Activated T-cell treated with anti-CD3 and anti-CD28 coated beads, Interleukin-2, amount 50 U/mL, for 4 hours (primary cell): ENCODE results near the gene MORN2. TPM values are rescaled to one million over a fixed set of nuclear protein-coding genes. Genes with fewer than 3 reads are reported as not detected.

Experiments
- ATAC-seq, 2 donors: fragments of 200-7000 bp; cut with Tn5 transposase; one replicate each; pipeline ENCODE4 v1.10.0; 2021
- DNase-seq: peaks from one replicate; pipeline ENCODE4 v3.0.0-alpha.2; 2020
- H3K27me3 Mint-ChIP-seq: one replicate; pipeline ENCODE4 v1.8.0; 2021; ENCODE audit warnings: low read depth, mixed read lengths
- H3K36me3 Mint-ChIP-seq: one replicate; pipeline ENCODE4 v1.8.0; 2022; ENCODE audit warnings: mixed read lengths; ENCODE audit not compliant: insufficient read depth
- H3K4me1 Mint-ChIP-seq: one replicate; pipeline ENCODE4 v1.8.0; 2021; ENCODE audit warnings: low read depth, mixed read lengths
- H3K4me3 Mint-ChIP-seq: one replicate; pipeline ENCODE4 v1.8.0; 2021; ENCODE audit warnings: mild to moderate bottlenecking, moderate library complexity, mixed read lengths
- H3K9me3 Mint-ChIP-seq: one replicate; pipeline ENCODE4 v1.8.0; 2021; ENCODE audit warnings: mixed read lengths
- total RNA-seq, 3 donors: library from RNA; stranded (reverse); gene quantifications; one replicate each; pipeline ENCODE4 v1.2.1, GENCODE V29; 2021

The MORN2 gene
- total RNA-seq, 3 donors from 2014 or later: 6.8 to 11.3 (median 8.5) TPM

DNA sequence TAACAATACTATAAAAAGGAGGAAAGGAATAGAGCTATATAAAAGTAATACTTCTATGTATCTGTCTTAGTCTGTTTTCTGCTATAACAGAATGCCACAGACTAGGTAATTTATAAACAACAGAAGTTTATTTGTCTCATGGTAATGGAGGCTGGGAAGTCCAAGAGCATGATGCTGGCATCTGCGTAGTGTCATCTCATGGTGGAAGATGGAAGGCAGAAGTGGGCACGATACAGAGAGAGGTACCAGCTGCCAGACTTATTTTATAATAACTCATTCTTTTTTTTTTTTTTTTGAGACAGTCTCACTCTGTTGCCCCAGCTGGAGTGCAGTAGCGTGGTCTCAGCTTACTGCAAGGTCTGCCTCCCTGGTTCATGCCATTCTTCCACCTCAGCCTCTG is 4.3 kb upstream of the MORN2 start:
- no peak for DNase-seq
- H3K4me3 Mint-ChIP-seq: no peak overlapping the region
- H3K4me1 Mint-ChIP-seq: peaks cover 28% of the 10 kb centered on the region

GRCh38 chr2:38873763-38874162 is 2.0 kb upstream of the MORN2 start:
- Mint-ChIP-seq H3K36me3 (peaks cover 23% of the 10 kb centered on the region), H3K27me3 (no peaks in the 10 kb centered on the region)

More for the DNA sequence above, 4.3 kb upstream of the MORN2 start:
- no peak for ATAC-seq
- Mint-ChIP-seq H3K27me3 (no peaks in the 10 kb centered on the region), H3K36me3 (peaks cover 36% of the 10 kb centered on the region), H3K9me3 (peaks cover 27% of the 10 kb centered on the region)

DNA sequence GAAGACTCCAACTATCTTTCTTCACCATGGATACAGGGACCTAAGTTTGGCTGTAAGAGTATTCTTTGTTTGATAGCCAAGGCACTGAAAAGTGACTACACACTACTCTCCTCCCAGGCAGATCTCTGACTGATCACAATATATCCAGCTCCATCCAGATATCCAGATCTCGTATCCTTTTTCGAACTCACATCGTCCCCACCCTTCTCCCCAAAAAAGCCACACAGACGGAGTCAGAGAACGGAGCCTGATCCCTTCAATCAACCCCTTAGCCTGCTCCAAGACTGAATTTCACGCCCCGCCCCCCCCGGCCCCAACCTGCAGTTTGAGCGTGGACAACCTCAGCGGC is 575 bp upstream of the MORN2 start:
- H3K4me3 Mint-ChIP-seq: peak overlapping the region; percentile 96
- peaks cover 13% of the 10 kb centered on the region for H3K36me3 Mint-ChIP-seq
- H3K9me3 Mint-ChIP-seq: peaks cover 15% of the 10 kb centered on the region
- peaks cover 26% of the 10 kb centered on the region for H3K4me1 Mint-ChIP-seq
- ATAC-seq (no peak), DNase-seq (no peak)
- no peaks in the 10 kb centered on the region for H3K27me3 Mint-ChIP-seq

More at GRCh38 chr2:38873763-38874162, 2.0 kb upstream of the MORN2 start:
- Mint-ChIP-seq H3K9me3 (peaks cover 27% of the 10 kb centered on the region), H3K4me1 (peaks cover 29% of the 10 kb centered on the region), H3K4me3 (peak overlapping the region; percentile 96)
- no peak for ATAC-seq
- DNase-seq: no peak

DNA sequence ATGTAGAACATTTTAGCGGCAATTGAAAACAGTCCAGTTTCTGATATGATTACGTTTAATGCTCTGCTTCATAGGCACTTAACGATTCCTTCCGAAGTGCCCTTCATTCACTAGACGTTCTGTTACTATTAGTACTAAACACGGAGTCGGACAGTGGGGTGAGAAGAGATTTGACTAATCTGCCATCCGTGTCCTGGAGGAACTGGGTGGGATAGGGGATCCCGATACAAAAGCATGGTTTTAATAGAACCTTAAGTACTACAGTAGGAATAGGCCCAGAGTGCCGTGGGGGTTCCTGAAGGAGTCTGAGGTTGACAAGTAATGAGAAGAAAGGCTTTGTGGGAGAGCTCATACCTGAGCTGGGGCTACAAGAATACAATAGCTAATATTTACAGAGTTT is 631 bp downstream of the MORN2 start:
- H3K27me3 Mint-ChIP-seq: no peaks in the 10 kb centered on the region
- peak overlapping the region; percentile 96 for H3K4me3 Mint-ChIP-seq
- H3K36me3 Mint-ChIP-seq: peaks cover 13% of the 10 kb centered on the region
- ATAC-seq (no peak), DNase-seq (no peak)
- peaks cover 10% of the 10 kb centered on the region for H3K9me3 Mint-ChIP-seq
- peaks cover 26% of the 10 kb centered on the region for H3K4me1 Mint-ChIP-seq

DNA sequence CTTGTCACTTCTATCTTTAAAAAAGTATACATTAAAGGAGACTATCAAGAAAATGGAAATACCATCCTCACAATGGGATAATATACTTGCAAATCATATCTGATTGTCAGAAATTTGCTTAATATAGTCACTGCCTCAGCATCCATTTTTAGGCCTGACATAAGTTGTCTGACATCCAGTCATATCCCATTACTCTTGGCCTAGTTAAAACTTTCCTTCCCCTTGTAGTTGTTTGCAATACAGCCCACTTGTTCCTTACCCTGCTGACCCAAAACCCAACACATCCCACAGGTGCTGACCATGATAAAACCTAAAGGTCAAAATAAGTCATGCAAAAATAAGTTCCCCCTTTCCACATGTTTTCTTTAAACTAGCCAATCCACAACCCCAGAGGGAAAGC is 10.3 kb downstream of the MORN2 start:
- Mint-ChIP-seq H3K4me3 (no peak overlapping the region), H3K27me3 (no peaks in the 10 kb centered on the region), H3K9me3 (no peaks in the 10 kb centered on the region), H3K36me3 (peaks cover 5% of the 10 kb centered on the region), H3K4me1 (no peaks in the 10 kb centered on the region)
- no peak for ATAC-seq
- no peak for DNase-seq

GRCh38 chr2:38887347-38887746 is 11.6 kb downstream of the MORN2 start:
- Mint-ChIP-seq H3K4me1 (no peaks in the 10 kb centered on the region), H3K27me3 (no peaks in the 10 kb centered on the region), H3K4me3 (no peak overlapping the region), H3K9me3 (no peaks in the 10 kb centered on the region), H3K36me3 (peaks cover 3% of the 10 kb centered on the region)
- ATAC-seq: no peak
- DNase-seq: no peak

DNA sequence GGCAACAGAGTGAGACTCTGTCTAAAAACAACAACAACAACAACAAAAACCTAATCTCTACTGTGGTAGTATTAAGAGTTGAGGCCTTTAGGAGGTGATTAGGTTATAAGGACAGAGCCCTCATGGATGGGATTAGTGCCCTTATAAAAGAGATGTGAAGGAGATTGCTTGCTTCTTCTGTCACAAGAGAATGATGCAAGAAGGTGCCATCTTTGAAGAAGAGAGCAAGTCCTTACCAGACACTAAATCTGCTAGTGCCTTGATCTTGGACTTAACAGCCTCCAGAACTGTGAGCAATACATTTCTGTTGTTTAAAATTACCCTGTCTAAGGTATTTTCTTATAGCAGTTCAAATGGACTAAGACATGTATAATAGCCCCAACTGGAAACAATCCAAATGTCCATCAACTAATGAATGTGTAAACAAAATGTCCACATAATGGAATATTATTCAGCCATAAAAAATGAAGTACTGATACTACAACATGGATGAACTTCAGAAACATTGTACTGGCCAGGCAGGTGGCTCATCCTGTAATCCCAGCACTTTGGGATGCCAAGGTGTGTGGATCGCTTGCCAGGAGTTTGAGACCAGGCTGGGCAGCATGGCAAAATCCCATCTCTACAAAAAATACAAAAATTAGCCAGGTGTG is 12.3 kb downstream of the MORN2 start:
- Mint-ChIP-seq H3K4me1 (no peaks in the 10 kb centered on the region), H3K27me3 (no peaks in the 10 kb centered on the region), H3K4me3 (no peak overlapping the region), H3K9me3 (no peaks in the 10 kb centered on the region), H3K36me3 (peaks cover 1% of the 10 kb centered on the region)
- ATAC-seq: no peak
- no peak for DNase-seq

DNA sequence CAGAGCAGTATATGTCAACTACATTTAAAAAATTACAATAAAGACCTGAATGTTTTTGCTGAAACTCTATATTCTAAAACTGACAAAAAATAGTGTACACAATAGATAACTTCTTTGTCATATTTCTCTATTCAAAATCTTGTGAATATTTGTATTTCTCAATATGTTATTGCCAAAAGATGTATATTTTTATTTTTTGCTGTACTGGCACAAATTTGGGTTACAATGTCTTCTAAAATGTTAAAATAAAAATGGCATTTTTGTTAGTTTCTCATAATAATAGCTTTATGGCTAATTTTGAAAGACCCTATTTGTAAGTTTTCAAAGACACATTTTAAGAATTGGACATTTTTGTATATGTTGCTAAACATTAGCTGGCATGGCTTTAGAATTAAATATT is 13.3 kb downstream of the MORN2 start:
- no peaks in the 10 kb centered on the region for H3K36me3 Mint-ChIP-seq
- DNase-seq: no peak
- H3K9me3 Mint-ChIP-seq: no peaks in the 10 kb centered on the region
- no peaks in the 10 kb centered on the region for H3K4me1 Mint-ChIP-seq
- no peak overlapping the region for H3K4me3 Mint-ChIP-seq
- ATAC-seq: no peak
- no peaks in the 10 kb centered on the region for H3K27me3 Mint-ChIP-seq

- Mint-ChIP-seq H3K4me1 (no peaks in the 10 kb centered on the region), H3K9me3 (no peaks in the 10 kb centered on the region), H3K27me3 (no peaks in the 10 kb centered on the region), H3K4me3 (no peak within 1 kb of the TSS), H3K36me3 (no peaks in the 10 kb centered on the region)
- no peak for ATAC-seq
- DNase-seq: no peak
Observed at GRCh38 chr2:38889575-38889974, 13.8 kb downstream of the MORN2 start, which contains the start of gene ARHGEF33. Gene ARHGEF33 (plus strand): TSS chr2:38889875. CDS start chr2:38919448, 29,573 bp downstream.

DNA sequence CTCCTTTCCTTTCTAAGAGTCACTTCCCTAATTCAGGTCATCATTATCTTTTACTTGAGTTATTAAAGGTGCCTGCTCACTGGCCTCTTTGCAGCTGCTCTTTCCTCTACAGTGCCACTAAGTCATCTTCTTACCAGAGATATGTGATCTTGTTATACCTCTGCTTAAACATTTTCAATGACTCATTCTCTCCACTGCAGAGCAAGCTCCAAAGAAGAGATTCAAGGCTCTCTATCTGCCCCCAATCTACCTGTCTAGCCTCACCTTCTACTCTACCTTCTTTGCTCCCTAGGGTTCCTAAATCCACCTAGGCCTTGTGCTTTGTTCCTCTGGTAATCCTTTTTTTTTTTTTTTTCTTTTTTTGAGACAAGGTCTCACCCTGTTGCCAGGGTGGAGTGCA is 17.0 kb downstream of the MORN2 start:
- DNase-seq (no peak), ATAC-seq (no peak)
- Mint-ChIP-seq H3K4me3 (no peak overlapping the region), H3K9me3 (no peaks in the 10 kb centered on the region), H3K27me3 (peaks cover 2% of the 10 kb centered on the region), H3K4me1 (no peaks in the 10 kb centered on the region), H3K36me3 (no peaks in the 10 kb centered on the region)

DNA sequence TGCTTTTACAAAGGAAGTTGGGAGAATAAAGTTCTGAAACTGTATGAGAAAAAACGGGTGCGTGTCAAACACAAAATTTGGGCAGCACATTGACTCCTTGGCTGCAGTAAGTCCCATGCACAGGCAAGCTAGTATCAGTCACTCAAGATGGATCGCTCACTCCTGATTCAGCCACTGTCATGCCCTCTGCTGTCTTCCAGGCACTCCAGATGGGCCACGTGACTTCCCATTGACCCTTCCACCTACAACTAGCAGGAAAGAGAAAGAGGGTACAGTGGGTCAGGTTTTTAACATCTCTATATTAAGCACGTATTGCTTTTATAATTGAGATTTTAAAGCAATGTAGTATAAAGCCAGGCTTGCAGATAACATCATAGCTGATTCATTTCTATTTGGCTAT is 22.5 kb downstream of the MORN2 start:
- H3K9me3 Mint-ChIP-seq: no peaks in the 10 kb centered on the region
- peaks cover 2% of the 10 kb centered on the region for H3K27me3 Mint-ChIP-seq
- no peak for ATAC-seq
- no peaks in the 10 kb centered on the region for H3K4me1 Mint-ChIP-seq
- H3K36me3 Mint-ChIP-seq: no peaks in the 10 kb centered on the region
- H3K4me3 Mint-ChIP-seq: no peak overlapping the region
- DNase-seq: no peak

DNA sequence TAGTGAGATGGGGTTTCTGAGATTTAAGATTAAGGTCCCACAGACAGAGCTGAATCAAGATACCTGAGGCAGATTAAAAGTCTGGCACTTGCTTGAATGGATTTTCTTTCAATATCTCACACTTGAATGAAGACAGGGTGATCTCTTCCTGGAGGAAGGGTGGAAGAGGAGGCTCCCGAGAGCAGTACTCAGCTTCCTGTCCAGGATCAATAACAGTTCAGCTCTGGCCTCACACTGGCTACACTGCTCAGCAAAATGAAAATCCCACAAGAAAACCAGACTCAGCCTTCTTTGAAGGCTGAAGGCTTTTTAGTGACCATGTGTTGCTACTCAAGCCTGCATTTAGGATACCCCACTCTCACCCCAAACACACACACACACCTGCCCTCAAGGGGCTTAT is 24.9 kb downstream of the MORN2 start:
- H3K4me3 Mint-ChIP-seq: no peak overlapping the region
- no peaks in the 10 kb centered on the region for H3K4me1 Mint-ChIP-seq
- no peaks in the 10 kb centered on the region for H3K9me3 Mint-ChIP-seq

GRCh38 chr2:38905251-38905650 is 29.5 kb downstream of the MORN2 start:
- Mint-ChIP-seq H3K36me3 (no peaks in the 10 kb centered on the region), H3K9me3 (no peaks in the 10 kb centered on the region), H3K4me3 (no peak overlapping the region), H3K4me1 (peaks cover 14% of the 10 kb centered on the region), H3K27me3 (no peaks in the 10 kb centered on the region)
- DNase-seq (no peak), ATAC-seq (no peak)

More for the DNA sequence above, 24.9 kb downstream of the MORN2 start:
- ATAC-seq (no peak), DNase-seq (no peak)
- H3K36me3 Mint-ChIP-seq: no peaks in the 10 kb centered on the region
- H3K27me3 Mint-ChIP-seq: peaks cover 2% of the 10 kb centered on the region

DNA sequence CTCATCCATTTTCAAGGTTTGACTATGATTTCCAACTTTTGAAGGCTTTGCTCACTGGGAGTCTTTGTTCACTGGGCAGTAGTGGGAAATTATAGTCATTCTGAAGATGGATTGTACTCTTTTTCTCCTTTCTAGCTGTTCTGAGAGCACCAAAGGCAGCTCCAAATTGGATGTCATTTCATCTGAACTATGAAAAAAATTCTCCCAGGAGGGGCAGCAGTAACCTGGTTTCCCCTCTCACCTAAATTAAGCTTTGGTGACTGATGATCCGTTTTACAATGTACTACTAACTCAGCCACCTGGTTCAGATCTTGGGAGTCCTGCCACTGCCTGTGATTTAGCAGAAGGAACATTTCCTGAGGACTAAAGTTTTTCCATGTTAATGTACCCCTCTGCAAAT is 31.5 kb downstream of the MORN2 start:
- Mint-ChIP-seq H3K4me1 (peaks cover 14% of the 10 kb centered on the region), H3K36me3 (no peaks in the 10 kb centered on the region), H3K9me3 (no peaks in the 10 kb centered on the region), H3K27me3 (no peaks in the 10 kb centered on the region), H3K4me3 (no peak overlapping the region)
- no peak for ATAC-seq
- DNase-seq: no peak

DNA sequence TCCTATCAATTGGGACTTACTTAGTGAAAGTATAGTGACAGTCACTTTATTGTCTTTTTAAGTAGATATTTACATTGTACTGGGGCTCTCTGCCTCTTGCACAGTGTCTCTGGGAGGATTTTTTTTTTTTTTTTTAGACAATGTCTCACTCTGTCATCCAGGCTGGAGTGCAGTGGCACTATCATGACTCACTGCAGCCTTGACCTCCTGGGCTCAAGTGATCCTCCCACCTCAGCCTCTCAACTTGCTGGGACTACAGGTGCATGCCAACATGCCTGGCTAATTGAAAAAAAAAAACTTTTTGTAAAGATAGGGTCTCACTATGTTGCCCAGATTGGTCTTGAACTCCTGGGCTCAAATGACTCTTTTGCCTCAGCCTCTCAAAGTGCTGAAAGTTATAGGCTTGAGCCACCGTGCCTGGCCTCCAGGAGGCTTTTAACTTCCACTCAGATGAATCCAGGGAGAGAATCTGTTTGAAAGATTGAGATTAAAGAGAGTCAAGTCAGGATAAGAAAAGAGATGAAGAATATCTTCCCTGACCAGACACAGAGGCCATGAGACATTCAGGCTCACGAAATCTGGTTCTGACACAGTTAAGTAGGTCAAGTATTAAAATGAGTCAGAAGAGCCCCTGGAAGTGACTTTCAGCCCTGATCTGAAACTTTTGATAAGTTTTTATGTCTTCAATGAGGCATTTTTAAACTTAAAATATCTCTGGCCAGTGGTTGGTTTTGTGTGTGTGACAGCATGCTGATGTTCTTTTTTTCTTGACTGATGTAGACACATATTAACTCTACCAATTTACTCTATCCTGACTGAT is 32.2 kb downstream of the MORN2 start:
- peak; percentile 46 to 77 for ATAC-seq
- no peak for DNase-seq
- Mint-ChIP-seq H3K36me3 (no peaks in the 10 kb centered on the region), H3K27me3 (no peaks in the 10 kb centered on the region), H3K9me3 (no peaks in the 10 kb centered on the region), H3K4me3 (no peak overlapping the region), H3K4me1 (peaks cover 14% of the 10 kb centered on the region)
